PC-3 (cell line): ENCODE data around the gene TAOK3.

ENCODE experiments used
- EZH2 ChIP-seq: fragments of 300-600 bp; sonication (generic); IDR thresholded peaks from one replicate; pipeline ENCODE4 v1.6.1; 2017; ENCODE audit warnings: antibody characterized with exemption, mild to moderate bottlenecking, low read length; ENCODE audit not compliant: unreplicated experiment
- EZH2phosphoT487 ChIP-seq: fragments of 300-600 bp; sonication (generic); IDR thresholded peaks from 2 replicates; pipeline ENCODE4 v1.6.1; 2018; ENCODE audit warnings: mild to moderate bottlenecking, antibody characterized with exemption, low read length, borderline replicate concordance
- TF ChIP-seq, protein P1 (sequence below): fragments of 300-600 bp; sonication (generic); conservative IDR thresholded peaks from 2 replicates; pipeline ENCODE4 v1.5.1; 2017; ENCODE audit warnings: antibody characterized with exemption, low read depth, mild to moderate bottlenecking, low read length

DNA sequence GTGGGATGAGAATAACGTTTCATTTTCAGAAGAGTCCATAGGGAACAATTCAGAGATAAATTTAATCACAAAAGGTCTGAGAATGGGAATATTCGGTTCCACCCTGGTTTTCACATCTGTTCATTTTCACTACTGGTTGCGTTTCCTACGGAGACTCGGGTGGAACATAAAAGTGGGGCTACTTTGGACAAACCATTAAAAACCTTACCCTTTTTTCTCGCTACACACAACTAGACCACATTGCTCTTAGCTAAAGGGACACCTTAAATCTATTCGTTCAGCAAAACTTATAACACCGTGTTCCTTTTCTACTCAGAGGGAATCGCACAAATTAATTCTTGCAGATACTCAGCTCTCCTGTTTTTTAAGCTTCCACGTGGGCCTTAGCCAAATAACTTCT, 2.6 kb upstream of the TAOK3 start:
- TF ChIP-seq, protein P1, sequence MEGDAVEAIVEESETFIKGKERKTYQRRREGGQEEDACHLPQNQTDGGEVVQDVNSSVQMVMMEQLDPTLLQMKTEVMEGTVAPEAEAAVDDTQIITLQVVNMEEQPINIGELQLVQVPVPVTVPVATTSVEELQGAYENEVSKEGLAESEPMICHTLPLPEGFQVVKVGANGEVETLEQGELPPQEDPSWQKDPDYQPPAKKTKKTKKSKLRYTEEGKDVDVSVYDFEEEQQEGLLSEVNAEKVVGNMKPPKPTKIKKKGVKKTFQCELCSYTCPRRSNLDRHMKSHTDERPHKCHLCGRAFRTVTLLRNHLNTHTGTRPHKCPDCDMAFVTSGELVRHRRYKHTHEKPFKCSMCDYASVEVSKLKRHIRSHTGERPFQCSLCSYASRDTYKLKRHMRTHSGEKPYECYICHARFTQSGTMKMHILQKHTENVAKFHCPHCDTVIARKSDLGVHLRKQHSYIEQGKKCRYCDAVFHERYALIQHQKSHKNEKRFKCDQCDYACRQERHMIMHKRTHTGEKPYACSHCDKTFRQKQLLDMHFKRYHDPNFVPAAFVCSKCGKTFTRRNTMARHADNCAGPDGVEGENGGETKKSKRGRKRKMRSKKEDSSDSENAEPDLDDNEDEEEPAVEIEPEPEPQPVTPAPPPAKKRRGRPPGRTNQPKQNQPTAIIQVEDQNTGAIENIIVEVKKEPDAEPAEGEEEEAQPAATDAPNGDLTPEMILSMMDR: no peak
- TF ChIP-seq EZH2phosphoT487: no peak
- no peak for TF ChIP-seq EZH2
